HG03066 (cell line): ENCODE measurements around the gene OVCH1.

ENCODE experiments used
- ATAC-seq: cut with Tn5 transposase; IDR thresholded peaks from one replicate; pipeline ENCODE4 v1.9.1; 2021; ENCODE audit warnings: low read depth; ENCODE audit not compliant: unreplicated experiment

The OVCH1 gene, protein sequence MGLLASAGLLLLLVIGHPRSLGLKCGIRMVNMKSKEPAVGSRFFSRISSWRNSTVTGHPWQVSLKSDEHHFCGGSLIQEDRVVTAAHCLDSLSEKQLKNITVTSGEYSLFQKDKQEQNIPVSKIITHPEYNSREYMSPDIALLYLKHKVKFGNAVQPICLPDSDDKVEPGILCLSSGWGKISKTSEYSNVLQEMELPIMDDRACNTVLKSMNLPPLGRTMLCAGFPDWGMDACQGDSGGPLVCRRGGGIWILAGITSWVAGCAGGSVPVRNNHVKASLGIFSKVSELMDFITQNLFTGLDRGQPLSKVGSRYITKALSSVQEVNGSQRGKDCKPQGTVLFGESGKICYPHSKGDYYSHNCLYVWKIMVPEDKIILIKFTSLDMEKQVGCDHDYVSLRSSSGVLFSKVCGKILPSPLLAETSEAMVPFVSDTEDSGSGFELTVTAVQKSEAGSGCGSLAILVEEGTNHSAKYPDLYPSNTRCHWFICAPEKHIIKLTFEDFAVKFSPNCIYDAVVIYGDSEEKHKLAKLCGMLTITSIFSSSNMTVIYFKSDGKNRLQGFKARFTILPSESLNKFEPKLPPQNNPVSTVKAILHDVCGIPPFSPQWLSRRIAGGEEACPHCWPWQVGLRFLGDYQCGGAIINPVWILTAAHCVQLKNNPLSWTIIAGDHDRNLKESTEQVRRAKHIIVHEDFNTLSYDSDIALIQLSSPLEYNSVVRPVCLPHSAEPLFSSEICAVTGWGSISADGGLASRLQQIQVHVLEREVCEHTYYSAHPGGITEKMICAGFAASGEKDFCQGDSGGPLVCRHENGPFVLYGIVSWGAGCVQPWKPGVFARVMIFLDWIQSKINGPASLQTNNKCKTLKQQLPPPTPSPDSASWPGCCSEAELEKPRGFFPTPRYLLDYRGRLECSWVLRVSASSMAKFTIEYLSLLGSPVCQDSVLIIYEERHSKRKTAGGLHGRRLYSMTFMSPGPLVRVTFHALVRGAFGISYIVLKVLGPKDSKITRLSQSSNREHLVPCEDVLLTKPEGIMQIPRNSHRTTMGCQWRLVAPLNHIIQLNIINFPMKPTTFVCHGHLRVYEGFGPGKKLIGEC

DNA sequence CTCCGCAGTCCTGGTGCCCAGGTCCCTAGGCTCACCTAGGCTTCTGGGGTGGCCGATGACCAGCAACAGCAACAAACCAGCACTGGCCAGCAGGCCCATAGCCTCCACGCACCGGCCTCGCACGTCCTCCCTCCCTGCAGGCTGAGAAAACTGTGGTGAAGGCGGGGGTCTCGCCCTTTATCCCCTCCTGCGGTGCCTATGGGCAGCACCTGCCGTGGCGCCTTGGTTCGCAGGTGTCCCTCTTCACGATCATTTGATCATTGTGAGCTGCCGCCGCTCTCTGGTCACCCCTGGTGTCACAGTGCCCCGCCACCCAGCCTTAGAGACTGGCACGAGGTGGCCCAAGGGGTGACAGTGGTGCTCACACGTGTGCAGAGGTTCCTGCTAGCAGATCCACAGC is at the start of gene OVCH1:
TSS of gene OVCH1 (minus strand) at position 99 of the 400 bp plus-strand sequence. CDS start at position 99, 0 bp downstream.
- no peak for ATAC-seq

DNA sequence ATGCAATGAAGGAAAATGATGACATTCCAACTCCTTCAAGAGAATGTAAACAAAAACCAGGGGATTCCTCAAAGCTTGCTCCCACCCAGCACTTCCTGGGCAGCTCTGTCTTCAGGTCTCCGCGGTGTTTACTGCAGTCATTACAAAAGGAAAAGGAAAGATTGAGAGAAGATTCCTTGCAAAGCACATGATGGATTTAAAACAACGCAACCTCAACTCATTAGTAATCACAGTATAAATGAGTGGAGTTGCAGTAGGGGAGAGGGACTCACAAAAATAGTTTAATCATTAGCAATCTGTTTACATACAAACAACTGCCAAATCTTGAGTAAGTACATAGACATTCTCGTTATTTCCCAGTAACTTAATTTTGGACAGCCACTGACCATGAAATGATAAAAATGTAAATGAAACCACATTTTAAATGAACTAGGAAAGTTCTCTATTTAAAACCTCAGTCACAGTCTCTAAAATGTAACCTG is 49.7 kb upstream of the OVCH1 start:
- no peak for ATAC-seq

DNA sequence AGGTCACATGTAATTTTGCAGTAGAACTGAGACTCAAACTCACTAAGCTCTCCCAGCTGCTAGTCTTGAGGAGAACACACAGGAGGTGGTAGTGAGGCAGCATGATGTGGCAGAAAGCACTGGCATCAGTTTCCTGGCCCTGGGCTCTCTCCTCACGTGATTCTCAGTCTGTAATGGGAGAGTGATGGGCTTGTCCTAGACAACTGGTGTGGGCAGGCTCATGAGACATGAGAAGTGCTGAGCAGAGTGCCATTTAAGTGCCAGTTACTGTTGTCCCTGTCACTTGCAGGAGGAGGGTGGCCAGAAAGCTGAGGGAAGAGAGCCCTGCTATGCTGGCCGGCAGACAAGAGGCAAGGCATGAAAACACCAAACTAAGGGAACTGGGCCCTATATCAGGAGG is 48.5 kb upstream of the OVCH1 start:
- ATAC-seq: no peak

DNA sequence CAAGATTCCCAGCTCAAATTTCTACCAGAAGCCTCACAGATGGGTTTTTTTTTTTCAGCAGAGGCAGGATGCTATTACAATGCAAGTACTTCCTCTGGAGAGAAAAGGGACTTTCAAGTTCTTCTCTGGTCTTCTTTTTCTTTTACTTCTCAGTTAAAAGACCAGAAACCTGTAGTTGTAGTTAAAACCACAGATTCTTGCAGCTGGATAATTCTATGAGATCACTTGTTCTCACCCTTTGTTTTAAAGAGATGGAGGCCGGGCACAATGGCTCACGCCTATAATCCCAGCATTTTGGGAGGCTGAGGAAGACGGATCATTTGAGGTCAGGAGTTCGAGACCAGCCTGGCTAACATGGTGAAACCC is 47.6 kb upstream of the OVCH1 start:
- no peak for ATAC-seq

DNA sequence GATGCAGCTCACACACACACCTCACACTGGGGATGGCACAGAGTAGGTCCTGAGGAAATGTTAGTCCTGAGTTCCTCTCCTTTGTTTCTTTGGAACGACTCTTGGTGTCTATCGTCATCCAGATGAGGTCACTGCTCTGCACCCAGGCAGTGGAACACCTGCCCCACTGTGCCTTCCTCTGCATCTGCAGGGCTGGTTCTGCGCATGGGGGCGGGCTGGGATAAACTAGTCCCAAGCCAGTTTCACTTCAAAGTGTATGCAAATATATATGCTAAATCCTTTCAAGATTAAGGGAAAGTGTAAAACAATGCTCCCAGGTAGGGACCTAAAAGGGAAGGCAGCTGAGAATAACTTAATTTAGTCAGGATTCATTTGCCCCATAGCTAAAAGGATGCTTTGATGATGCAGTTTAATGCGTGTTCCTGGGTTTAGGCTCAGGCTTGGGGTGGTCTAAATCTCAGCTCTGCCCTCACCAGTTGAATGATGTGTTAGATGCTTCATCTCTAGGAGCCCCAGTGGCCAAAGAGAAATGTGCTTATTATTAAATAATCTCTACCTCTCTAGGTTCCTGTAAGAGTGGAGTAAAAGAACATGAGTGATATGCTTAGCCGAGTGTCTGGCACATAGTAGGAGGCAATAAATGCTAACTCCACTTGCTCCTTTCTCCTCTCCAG is 47.1 kb upstream of the OVCH1 start:
- ATAC-seq: no peak

DNA sequence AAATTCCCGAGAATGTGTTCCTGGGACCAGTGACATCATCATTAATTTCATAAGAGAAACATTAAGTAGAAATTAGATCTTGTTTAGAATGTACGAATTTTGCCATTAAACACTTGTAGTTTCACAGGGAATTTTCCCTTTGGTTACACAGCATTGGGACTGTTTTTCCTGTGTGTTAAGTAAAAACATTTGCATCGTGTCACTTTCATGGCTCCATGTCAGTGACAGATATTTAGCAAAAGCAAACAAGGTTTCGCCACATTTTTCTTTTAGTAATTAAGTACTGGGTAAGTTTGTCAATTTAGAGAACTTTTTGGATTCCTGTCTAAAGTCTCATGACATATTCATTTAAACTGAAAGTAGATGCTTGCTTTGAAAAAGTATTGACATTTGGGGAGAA is 45.5 kb upstream of the OVCH1 start:
- ATAC-seq: no peak

DNA sequence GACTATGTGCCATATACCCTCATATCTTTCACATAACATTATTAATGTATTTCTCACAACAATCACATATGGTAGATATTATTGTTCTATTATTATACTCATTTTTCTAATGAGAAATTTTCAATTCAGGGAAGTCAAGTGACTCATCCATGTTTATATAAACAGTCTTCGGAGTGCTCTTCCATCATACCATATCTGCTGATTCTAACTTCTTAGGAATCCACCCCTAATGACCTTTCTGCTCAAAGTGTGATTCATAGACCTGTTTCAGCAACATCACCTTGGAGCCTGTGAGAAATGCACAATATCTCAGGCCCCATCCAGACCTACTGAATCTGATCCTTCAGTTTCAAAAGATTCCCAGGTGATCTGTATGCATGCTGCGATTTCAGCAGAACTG is 39.8 kb upstream of the OVCH1 start:
- ATAC-seq: no peak

DNA sequence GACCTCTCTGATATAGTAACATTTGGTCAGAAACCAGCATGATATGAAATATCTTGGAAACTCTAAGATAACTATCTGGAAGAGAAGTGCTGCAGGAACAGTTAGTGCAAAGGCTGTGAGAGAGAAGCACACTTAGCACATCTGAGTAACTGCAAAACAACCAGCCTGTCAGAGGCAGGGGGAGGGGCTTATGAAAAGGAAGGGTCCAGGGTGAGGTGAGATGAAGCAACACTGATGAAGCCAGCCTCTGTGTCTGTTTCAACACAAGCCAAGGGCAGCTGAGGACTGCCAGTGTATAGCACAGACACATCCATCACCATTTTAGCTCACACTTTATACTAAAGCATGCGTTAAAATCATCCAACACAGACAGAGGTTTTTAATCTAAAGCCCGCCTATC is 37.4 kb upstream of the OVCH1 start:
- ATAC-seq: no peak

DNA sequence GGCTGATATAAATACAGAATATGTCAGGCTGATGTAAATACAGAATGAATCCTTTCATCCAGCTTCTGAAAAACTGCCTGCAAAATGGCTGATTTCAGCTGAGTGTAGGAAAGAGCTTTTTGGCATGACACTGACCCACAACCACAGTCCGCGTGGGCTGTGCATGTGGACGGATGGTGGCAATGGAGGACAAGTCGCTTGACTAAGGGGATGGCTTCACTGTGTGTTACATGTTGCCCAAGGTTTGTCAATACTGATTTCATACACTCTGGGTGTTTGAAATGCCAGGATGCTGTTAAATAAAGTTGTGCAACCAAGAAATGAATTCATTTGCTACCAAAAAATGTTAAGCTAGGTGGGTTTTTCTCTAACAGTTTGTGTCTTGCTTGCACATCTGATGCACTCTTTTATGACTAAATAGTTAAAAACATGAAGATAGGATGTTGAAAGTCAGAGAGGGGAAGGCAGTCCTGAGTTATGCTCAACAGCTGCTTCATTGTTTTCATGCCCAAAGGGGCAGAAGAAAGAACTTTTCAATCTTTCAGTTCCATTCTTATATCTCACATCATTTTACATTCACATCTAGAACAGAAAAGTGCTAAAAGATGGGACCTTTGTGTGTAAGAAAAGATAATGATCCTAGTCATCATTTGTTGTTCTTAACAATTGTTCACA is 36.5 kb upstream of the OVCH1 start:
- no peak for ATAC-seq

DNA sequence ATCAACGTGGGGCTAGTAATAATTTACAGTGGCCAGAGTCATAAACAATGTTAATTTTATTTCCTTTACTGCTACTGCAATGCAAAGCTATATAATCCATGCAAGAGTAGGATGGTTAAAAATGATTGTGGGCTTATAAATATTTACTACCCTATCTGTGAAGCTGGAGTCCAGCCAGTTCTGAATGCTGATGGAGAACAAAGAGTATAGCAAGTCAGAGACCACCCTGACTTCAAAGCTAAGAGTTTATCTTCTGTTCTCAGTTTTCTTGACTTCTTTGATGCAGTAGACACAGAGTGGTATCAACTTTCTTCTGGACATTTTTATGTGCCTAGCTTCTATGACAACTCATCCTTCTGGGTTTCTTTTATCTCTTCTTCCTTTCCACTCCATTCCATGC is 34.0 kb upstream of the OVCH1 start:
- ATAC-seq: no peak

DNA sequence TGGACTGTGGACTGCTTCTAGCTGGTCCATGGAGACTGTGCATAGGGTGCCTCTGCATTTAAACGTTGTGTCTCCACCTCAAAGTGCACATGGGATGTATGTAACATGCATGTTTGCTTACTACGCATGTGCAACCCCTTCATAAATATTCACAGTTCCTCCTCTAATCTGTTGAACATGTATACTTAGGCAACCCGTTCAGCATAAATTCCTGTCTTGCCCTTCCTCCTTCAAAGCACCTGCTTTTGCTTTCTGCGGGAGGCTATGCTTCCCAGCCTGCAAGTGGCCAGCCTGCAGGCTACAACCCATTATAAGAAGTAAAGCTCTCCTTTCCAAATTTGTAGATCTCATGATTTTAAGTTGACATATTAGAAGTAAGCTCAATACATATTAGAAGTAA is 33.0 kb upstream of the OVCH1 start:
- no peak for ATAC-seq

DNA sequence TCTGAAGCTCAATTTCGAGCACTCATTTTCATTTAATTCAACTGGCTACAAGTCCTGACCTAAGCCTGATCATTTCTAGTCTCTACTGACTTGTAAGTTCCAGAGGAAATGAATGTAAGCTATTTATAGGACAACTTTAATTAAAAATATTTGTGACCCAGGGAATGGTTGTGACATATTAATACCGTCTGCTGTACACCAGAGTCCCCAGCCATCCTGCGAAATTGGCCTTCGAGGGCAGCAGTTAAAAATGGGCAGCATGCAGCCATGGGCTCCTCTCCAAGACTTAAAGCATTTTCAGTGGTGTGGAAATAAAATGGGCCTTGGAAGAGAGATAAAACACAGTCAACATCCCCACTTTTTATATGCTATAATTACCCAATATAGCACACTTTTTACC is 30.7 kb upstream of the OVCH1 start:
- no peak for ATAC-seq

DNA sequence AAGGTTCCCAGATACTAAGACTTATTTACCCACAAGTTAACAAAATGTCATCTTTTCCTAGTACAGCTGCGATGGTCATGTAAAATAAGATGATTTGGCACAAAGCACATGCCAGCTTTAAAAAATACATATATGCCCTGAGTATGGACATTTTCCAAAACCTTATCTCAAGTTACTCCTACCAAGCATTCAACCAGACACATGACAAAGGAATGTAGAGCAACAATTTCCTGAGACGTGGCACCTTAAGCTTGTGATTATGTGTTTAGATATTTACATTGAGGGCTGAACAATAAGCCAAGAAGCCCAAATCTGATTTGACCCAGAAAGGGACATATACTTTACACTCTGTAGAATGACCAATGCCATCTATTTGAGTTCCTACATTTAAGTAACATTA is 24.5 kb upstream of the OVCH1 start:
- no peak for ATAC-seq

DNA sequence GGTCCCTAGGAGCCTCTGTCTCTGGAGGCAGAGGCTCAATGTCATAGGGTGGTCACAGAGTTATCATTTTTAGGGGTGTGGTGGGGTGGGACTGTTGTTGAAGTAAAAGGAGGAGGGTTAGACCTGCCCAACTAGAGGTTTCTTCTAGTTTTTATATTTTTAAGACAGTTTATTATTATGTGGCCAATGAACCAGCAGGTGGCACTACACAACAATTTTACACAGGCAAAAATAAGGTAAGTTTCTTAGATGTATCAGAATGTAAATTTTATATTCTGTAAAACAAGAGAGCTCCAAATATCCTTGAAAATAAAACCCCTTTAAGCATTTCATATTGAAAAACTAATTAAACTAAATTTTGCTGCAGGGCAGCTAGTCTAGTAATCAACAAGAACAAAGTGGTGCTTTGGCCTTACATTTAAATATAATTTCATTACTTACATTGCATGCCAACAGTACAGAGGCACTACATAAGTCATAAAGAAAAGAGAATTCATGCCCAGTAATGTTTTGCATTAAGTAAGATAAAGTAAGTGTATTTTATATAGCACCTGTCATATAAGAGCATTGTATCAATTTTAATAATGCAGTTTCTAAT is 22.2 kb upstream of the OVCH1 start:
- no peak for ATAC-seq

DNA sequence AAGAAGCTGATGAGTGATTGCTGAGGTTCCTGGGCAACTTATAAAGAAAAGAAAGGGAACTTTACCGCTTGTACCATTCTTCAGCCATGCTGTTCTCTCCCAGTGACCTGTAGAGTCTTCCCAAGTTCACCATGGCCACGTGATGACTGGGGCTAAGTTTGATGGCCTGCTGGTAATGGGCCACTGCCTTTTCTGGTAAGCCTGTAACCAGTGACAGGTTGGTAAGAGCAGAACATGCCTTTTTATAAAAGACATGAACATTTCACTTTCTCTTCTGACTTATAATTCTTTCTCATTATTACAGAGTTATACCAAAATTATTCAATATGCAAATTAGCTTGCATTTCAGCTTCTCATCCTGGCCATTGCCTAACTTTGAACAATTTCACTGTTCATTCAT is 20.9 kb upstream of the OVCH1 start:
- no peak for ATAC-seq

DNA sequence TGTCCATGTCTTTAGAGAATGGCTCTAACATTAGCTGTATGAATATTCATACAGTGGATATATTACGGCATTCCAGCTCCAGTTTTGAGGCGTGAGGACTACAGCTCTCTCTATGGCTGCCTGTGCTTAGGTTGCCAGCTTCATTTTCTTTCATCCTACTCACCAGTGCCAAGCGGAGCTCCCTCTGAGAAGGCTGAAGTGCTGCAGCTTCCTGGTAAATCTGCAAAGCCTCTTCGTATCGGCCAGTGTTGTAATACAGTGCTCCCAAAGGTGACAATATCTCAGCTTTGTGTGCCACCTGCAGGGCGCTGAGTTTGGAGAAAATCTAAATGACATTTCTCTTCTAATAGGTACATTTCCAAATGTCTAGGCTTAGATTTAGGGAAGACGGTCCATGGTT is 19.8 kb upstream of the OVCH1 start:
- no peak for ATAC-seq

DNA sequence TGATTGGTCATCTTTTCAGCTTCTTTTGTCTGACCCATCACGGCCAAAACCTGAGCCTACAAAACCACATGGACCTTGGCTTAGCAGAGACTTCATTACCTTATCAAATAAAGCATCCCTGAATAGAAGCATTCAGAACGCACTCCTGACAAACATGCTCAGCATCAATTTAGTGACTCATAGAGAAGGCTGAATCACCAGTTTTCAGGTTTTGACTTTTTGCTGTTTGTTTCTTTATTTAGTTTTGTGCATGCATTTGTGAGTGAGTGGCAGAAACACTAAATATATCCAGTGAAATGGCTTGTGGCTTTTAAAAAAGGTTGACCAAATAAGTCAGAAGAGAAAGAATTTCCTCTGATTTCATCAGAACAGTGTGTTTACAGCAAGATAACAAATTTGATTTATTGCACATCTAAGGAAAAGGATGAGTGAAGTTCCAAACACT is 19.0 kb upstream of the OVCH1 start:
- no peak for ATAC-seq

DNA sequence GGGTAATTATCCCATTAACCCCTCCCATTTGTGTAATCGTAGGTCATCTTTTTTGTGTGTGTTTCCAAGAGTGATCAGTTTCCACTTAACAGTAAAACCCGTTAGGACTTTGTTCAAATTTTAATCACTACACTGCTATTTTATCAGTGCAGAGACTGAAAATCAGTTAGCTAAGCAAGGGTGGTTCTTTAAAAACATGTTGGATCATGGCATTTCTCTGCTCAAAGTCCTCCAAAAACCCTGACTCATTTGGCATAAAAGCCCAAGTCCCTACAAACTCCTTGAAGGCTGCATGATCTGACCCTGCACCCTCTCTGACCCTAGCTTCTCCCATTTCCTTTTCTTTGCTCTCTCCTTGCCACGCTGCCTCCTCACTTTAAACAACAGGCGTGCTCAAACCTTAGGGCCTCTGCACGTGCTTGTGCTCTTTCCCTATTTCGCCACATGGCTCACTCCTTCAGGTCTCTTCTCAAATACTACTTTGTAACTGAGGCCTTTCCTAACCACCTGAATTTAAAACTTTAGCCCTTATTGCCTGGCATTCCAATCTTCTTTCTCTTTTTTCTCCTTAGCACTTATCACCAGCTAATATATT is 13.2 kb upstream of the OVCH1 start:
- ATAC-seq: no peak

DNA sequence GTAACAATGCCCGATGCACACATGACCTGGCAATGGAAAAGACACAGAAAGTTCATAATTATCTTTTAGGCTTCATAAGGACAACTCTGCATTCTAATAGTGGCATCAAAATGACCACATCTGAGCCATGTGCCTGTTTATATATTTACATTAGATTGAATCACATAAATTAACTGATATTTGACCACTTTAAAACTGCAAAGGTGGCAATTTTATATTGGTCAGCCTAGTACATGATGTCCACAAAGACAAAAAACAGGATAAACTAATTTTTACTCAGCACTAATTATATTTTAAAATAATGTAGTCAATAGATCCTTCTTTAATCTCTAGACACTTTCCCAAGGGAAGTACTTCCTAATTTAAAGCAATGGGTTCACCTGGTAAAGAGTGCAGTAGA is 12.0 kb upstream of the OVCH1 start:
- no peak for ATAC-seq
